DMS 273 treated with DMSO at 0.1 percent for 48 hours (cell line): ENCODE data around the gene SRP68.

Experiments
- DNase-seq: peaks from one replicate; lab custom pipeline; 2025; lab: John Stamatoyannopoulos, UW

Gene SRP68

GRCh38 chr17:75996665-75997590 lies 75.4 kb downstream of the SRP68 start:
- no peak for DNase-seq

DNA sequence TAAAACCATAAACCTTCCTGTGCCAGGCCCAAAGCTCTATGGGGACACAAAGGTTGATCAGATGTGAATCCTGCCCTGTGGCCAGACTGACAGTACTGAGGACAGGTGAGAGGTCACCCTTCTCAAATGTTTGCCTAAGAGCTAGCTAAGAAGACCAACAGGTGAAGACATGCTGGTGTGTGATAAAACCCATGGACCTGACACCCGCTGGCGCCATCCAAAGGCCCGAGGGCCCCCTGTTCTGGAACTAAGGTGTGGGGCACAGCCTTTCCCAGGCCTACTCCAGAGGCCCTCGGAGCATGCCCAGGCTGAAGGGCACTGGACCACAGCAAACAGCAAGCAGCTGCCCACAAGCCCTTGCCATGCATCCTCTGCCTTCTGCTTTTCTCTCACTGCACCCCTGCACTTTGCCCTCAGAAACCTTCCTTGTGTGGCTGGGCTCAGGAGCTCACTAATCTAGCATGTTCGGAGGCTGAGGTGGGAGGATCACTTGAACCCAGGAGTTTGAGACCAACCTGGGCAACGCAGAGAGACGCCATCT lies 76.9 kb downstream of the SRP68 start:
- DNase-seq, result no peak

- no peak for DNase-seq
Measured at GRCh38 chr17:75994802-75995370, 77.4 kb downstream of the SRP68 start.

DNA sequence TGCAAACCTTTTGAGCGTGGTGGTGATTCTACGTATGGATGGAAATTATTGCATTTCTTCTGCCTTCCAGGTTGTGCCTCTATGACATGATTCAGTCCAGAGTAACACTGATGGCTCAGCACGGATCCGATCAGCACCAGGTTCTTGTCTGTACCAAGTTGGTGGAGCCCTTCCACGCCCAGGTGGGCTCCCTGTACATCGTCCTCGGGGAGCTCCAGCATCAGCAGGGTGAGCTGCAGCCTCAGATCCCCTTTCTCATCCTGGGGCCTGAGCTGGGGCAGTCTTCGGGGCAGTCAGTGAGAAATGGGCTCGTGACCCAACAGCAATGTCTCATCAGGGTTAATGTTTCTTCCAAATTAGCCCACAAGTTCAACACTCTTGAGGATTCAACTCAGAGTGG lies 80.9 kb downstream of the SRP68 start:
- no peak for DNase-seq
